GM19328 (cell line): Measurements from ENCODE around the gene SLC35B2.

Source experiments
- ATAC-seq: cut with Tn5 transposase; IDR thresholded peaks from one replicate; pipeline ENCODE4 v1.9.1; 2021; ENCODE audit warnings: mild to moderate bottlenecking, moderate library complexity; ENCODE audit not compliant: unreplicated experiment

The SLC35B2 gene

GRCh38 chr6:44257025-44257752 is at the start of gene SLC35B2:
TSS of gene SLC35B2 (minus strand) at chr6:44257528. CDS start at chr6:44257410, 118 bp downstream.
- ATAC-seq: peak; percentile 49

DNA sequence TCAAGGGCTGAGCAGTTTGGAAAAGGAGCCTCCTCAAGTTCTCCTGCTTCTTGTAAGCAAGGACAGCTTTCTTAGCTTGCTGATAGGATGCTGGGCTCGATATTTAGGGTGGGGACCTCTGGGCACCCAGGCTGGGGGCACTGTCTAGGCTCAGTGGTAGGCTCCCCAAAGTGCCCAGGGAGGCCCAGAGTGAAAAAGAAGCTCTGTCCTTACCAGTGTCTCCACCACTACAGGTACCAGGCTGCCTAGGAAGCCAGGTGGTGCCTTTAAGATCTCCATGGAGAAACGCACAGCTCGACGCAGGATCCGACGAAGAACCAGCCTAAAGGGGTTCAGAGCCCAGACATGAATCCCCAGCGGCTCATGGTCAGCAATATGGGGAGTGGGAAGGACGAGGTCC is 49.4 kb upstream of the SLC35B2 start:
- ATAC-seq: no peak

DNA sequence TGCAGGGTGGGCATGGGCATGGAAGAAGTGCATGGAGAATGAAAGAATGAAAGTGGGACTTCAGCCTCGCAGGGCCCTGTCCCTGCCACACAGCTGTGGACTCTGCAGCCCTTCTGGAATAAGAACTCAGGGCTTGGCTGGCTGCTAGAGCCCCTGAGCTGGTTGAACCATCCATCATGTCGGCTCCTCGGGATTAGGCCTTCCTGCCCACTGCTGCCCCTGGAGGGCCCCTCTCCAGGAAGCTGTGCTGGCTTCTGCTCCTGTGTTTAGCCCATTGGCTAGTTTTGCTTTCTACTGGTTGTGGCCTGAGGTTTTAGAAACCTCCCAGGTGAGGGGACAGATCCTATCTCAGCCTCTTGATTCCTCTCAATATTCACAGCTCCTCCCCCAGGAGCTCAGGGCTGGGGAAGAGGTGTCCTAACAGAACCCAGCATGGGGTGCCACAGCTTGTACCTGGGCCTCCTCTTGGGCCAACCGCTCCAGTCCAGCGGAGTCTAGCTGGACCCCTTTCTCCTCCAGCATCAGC is 47.9 kb upstream of the SLC35B2 start:
- no peak for ATAC-seq

DNA sequence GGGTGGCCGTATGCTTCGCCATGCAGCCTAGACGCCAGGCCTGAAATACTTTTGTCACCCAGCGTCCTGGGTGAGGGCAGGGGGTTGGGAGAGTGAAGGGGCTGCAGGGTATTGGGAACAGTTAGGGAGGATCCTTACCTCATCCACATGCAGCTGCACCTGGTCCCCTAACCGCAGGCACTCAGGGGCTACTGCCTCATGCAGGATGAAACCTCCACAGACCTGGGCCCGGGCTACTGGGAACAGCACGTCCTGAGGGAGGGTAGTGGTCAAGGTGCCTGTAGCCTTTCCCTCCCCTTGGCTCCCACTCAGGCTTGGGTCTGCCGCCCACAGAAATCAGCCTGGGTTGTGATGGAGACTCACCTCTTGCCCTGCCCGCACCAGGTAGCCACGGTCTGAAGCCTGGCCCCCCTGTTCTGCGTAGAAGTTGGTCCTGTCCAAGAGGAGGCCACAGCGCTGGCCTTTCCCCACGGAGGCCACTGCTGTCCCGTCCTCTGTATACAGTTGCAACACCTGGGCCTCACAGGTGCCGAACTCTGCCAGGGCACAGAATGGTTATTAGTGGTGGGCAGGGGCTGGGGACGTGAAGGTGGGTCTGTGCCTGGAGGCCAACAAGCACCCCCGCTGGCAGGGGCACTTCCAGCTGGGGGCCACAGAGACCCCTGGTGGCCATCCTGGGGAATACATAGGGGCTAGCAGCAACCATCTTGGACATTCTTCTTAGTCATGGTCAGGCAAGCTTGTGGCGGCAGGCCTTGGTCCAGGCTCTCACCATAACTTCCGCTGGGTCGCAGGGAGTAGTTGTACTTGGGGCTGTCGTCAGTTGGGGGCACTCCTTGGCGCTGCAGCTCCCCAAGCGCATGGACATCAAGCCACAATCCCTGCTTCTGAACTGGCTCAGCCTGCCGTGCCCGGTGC is 47.2 kb upstream of the SLC35B2 start:
- ATAC-seq: no peak

DNA sequence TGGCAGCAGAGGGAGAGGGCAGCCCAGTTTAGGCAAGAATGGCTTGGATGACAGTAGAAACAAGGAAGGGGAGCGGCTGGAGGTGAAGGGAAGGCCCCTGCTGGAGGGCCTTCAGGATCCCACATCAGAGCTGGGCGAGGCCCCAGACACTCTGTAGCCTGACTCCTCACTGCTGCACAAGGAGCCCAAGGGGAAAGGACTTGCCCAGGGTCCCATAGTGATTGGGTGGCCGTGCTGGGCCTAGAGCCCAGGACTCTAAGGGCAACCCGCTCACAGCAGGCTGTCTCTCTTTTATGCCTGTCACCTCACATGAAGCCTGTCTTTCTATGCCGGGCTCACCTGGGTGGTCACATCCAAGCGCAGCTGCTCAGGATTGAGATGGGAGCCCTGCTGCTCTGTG is 46.5 kb upstream of the SLC35B2 start:
- ATAC-seq: no peak

DNA sequence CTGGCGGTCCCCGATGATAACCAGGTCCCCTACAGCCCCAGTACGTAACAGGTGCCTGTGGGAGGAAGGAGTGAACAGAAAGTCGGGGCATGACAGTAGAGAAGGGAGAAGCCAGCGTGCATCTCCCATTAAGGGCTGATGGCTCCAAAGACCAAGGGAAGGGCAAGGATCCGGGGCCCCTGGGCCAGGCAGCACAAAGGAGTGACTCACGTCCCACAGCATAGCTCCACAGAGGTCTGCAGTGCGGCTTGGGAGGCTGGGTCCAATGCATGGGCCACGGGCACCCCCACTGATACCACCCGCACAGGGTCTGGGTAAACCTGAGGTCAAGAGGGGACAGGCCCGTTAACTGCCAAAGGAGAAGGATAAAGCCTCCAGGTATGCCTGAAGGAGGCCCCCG is 45.5 kb upstream of the SLC35B2 start:
- no peak for ATAC-seq

- no peak for ATAC-seq
These were observed 44.6 kb upstream of the SLC35B2 start for GRCh38 chr6:44301782-44302564.

DNA sequence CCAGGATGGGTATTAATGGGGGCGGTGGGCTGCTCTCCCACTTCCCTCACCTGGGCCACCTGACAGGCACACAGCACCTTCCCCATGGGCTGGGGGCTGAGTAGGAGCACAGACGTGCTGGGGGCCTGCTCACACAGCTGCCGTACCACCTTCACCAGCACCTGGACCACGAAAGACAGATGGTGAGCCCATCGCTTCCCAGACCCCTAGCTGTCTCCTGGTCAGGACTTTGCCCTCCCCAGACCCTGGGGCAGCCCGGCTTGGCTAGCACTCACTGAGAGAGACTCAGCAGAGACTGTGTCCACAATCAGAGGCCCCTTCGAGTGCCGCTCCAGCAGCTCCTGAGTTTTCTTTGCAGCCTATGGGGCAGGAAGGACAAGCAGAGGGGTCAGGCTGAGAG is 43.8 kb upstream of the SLC35B2 start:
- no peak for ATAC-seq

DNA sequence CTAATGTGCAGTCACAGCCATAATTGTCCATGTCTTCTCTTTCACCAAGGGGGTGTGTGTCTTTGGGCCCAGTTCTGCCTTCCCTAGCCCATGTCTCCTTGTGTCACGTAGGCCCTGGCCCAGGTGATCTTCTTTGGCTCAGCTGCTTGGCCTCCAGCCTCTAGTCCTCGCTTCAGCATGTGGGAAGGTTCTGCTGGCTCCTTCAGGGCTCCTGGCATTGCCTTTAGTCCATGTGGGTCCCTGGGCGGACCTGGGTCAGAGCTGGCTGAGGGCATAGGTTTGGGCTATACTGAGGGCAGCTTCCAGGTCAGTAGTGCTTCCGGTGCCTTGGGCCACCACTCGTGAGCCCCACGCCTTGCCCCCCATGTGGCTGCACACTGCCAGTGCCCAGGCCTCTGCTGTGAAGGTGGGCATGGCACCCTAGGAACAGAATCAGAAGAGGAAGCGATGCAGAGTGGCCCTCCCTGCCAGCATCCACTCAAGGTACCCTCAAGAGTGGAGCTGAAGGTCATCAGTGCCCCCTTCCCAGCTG is 43.0 kb upstream of the SLC35B2 start:
- ATAC-seq: no peak

DNA sequence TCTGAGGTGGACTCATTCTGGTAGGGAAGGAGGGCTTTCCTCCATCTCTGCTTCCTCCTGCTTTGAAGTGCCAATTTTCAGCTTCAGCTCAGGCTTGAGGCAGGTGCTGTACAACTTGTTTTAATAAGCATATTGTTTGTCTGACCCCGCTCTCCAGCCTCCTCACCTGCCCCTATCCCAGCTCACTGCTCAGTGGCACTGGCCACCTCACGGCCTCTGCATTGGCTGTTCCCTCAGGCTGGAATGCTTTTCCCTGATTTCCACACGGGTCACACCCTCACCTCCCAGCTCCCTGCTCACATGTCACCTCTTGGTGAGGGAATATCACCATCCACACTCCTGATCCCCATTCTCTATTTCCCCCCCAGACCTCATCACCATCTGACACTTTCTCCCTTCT is 41.5 kb upstream of the SLC35B2 start:
- ATAC-seq: no peak

- no peak for ATAC-seq
These were observed 40.9 kb upstream of the SLC35B2 start for GRCh38 chr6:44298055-44298803.

DNA sequence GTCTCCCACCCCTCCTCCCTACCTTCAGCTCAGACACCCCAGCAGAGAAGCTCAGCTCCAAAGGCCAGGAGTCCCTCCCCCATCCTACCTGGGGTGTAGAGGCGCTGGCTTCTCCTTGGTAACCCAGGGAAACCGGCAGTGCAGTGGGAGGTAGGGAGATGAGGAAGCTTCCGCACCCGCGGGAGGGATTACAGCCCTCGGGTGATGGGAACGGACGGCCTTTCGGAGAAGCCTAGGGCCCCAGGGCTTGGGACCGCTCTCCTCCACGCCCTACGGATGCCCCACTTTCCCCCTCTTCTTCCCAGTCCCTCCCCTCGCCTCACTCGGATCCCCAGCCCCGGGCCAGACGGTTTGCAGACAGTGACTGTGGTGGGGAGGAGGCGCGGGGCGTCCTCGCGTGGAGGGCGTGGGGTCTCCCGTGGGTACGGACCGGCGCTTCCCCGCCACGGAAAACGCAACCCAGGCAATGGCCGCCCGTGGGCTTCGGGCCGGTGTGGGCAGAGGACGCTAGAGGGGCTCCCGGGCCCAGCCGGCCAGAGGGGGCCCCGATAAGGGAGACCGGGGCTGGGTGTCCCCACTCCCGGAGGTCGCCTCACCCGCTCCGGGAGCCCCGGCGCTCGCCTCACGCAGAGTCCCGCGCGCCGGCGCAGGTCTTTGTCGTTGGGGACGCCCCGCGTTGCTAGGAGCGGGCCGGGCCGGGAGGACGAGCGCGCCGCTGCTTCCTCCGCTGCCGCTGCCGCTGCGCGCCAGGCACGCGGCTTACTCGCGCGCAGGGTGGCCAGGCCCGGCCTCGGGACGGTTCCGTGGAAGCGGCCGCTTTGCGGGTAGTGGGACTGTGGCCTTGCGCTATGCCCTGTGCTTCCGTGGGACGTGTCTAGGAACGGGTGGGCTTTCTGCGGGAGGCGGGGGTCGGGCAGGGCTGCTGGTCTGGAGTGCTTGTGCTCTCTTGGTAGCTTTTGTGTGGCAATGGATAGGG is 40.0 kb upstream of the SLC35B2 start:
- no peak for ATAC-seq

DNA sequence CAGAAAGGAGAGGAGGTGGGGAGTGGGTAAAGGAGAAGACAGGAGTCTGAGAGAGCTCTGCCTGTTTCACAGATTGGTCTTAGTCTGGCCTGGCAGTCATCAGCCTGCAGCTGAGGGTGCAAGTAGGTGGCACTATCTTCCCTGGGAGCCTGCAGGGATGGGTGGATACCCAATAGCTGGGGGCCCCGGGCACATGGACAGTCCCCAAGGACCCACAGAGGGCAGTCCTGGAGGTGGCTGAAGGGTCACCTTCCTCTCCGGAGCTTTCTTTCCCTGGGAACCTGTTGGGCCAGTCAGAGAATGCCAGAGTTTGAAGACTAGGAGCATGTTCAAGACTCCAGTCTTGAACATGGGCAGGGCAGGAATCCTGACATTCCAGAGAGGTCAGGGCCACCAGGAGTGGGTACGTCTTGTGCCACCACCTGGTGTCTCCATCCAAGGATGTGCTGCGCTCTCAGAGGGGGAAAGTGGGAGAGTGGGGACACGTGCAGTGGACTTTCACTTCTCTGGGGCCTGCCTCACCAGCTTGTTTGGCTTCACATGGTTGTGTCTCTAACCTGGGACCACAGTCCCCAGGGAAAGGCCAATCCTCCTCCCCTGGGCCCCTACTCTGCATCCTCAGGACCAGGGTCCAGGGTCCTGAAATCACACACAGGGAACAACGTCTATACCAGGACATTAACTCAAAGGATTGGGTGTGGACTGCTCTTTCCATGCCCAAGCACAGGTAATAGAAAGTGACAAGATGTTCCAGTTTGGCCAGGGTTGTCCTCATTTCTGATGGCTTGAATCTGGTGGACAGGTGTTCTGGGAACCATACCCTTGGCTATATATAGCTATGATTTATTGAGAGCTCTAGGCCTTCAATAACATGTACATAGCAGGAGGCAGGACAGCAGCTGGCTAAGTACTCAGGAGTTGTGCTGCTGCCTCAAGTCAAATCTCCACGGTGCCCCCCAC is 37.8 kb upstream of the SLC35B2 start:
- no peak for ATAC-seq

DNA sequence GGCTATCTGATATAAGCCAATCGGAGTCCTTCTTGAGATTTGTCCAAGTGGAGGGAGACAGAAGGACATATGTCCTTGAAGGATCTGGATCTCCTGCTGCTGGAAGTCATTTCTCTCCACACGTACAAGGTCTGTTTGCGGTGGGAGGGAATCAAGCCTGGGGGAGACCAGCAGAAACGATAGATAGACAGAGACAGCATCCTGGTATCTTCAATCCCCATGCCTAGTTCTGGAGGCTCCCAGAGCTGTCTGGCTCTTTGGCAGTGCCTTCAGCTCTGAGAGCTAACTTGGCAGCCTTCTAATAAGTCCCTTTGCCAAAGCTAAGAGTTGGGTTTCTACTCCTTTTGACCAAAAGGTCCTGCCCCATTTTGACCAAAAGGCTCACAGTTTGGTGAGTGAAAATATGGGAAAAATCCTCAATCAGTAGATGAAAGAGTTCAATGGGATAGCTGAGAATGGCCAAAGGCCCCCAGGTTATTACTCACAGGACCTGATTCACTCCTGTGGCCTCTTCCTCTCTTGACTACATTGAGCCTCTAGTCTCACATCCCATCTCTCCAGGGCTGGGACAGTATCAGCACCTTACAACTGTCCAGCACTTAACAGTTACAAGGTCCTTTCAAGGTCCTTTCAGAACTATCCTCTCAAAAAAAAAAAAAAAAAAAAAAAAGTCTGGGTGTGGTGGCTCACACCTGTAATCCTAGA is 35.5 kb upstream of the SLC35B2 start:
- no peak for ATAC-seq

DNA sequence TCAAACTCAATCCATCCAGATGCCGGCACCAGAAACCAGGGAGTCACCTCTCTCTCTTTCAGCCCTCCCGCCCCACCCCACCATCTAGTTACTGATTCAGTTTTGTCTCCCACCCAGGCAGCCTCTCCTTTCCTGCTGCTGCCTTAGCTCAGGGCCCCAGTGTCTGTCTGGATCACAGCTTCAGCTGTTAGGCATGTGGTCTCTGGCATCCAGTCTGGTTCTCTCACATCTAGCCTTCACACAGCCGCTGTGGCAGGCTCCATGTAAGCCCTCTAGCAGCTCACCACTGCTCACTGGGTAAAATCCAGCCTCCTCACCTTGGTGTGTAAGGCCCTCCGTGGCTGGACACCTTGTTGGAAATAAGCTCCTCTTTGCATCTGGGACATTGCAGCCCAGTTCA is 34.5 kb upstream of the SLC35B2 start:
- no peak for ATAC-seq

DNA sequence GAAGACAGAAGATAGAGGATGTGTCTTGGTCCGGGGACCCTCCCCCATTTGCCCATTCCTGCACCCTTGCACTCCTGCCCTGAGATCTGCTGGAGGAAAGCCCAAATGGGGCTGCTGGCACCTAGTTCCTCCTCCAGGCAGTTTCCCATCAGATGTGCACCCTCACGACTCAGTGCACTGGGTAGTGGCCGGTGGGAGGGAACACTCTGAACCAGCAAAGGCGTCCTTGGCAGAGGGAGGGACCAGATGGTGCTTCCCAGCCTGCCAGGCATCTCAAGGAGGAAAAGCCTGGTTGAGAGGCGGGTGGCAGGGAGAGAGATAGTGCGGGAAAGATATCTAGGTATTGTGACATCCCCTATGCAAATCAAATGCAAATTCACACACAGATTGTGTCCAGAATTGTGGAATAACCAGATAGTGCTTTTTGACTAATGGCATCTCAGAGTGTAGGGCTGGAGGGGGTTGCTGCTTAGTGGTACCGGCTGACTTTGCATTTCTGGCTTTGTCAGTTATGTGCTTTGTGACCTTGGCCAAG is 32.5 kb upstream of the SLC35B2 start:
- no peak for ATAC-seq

GRCh38 chr6:44286747-44287146 is 29.4 kb upstream of the SLC35B2 start:
- ATAC-seq: no peak
